ENCODE data around the gene ENTHD1.

GRCh38 chr22:39880722-39881121, 12.8 kb downstream of the ENTHD1 start:
- no peak for TF ChIP-seq POLR2A (IDR thresholded peaks at IDR 0.05)
- no peak for TF ChIP-seq CTCF (IDR thresholded peaks at IDR 0.05)
